Activated CD8-positive, alpha-beta memory T cell treated with anti-CD3 and anti-CD28 coated beads for 36 hours (primary cell): Measurements from ENCODE around the gene PDE3B. TPM values are rescaled to one million over a fixed set of nuclear protein-coding genes. Genes with fewer than 3 reads are reported as not detected.

ENCODE experiments used
- total RNA-seq, 2 experiments: library from RNA; stranded (reverse); gene quantifications; one replicate each; pipeline ENCODE4 v1.2.3, GENCODE V29; 2021

The PDE3B gene
- total RNA-seq, 2 experiments from 2014 or later = 38.7 to 39.1 TPM

Other genes starting within 250 kb of the PDE3B start
- gene COPB1, start 144.0 kb upstream of the PDE3B start, total RNA-seq = 100 to 1,000 TPM; 115 to 118 TPM
- gene PSMA1, start 123.4 kb upstream of the PDE3B start, total RNA-seq = 100 to 1,000 TPM; 364 to 373 TPM
- 1 to 10 TPM; 5.3 to 5.7 TPM for gene CYP2R1, start 248.4 kb downstream of the PDE3B start, total RNA-seq